SK-N-SH (cell line): ENCODE results near the gene PLA2G2F. TPM values are rescaled to one million over a fixed set of nuclear protein-coding genes. Genes with fewer than 3 reads are reported as not detected.

Source experiments
- CTCF ChIA-PET: fragments of 300-600, 350-600 bp; formaldehyde crosslinking; extraction: SDS; loops from one replicate; lab custom pipeline; 2021; lab: Yijun Ruan, JAX
- POLR2A ChIA-PET: fragments of 350-600 bp; sonication (Branson Sonifier 250); formaldehyde crosslinking; extraction: SDS; loops from one replicate; lab custom pipeline; 2020; ENCODE audit warnings: antibody characterized with exemption, inconsistent platforms; lab: Yijun Ruan, JAX
- DNase-seq: peaks from one replicate; pipeline ENCODE4 v3.0.0; 2012
- H2AFZ ChIP-seq: fragments of 200-600 bp; sonication (generic); 2 replicates; pipeline ENCODE4 v1.8.1; 2016; ENCODE audit warnings: antibody characterized with exemption, mild to moderate bottlenecking, low read depth
- H3F3A ChIP-seq: fragments of 200-600 bp; sonication (generic); replicated peaks from 2 replicates; pipeline ENCODE3; 2016; ENCODE audit warnings: antibody characterized with exemption, mild to moderate bottlenecking; ENCODE audit not compliant: insufficient read depth
- H3K27ac ChIP-seq, 2 experiments: fragments of 200-500 bp in 1 of 2; fragments of 200-600 bp in 1 of 2; sonication (Bioruptor generic) in 1 of 2; sonication (generic), shearing (Covaris generic) in 1 of 2; 2 replicates each; pipeline versions ENCODE4 v1.5.1 to v1.6.1; 2014 to 2016; ENCODE audit warnings: low read depth in 2 of 2, inconsistent platforms in 1 of 2, low read length in 1 of 2, mild to moderate bottlenecking in 1 of 2, mixed read lengths in 1 of 2
- H3K27me3 ChIP-seq: fragments of 200-600 bp; sonication (generic), shearing (Covaris generic); 2 replicates; pipeline ENCODE4 v1.6.1; 2016; ENCODE audit warnings: mixed run types; ENCODE audit not compliant: insufficient read depth
- H3K36me3 ChIP-seq, 2 experiments: fragments of 200-500 bp in 1 of 2; fragments of 200-600 bp in 1 of 2; sonication (Bioruptor generic) in 1 of 2; sonication (generic) in 1 of 2; replicated peaks in 1 of 2; 2 replicates each; pipeline versions ENCODE3 to v1.5.1; 2014 to 2016; ENCODE audit warnings: low read length in 1 of 2, mild to moderate bottlenecking in 1 of 2; ENCODE audit not compliant: insufficient read depth in 2 of 2, control insufficient read depth in 1 of 2
- H3K4me1 ChIP-seq, 2 experiments: fragments of 200-500 bp in 1 of 2; fragments of 200-600 bp in 1 of 2; sonication (Bioruptor generic) in 1 of 2; sonication (generic), shearing (Covaris generic) in 1 of 2; 2 replicates each; pipeline versions ENCODE4 v1.5.1 to v1.6.1; 2014 to 2016; ENCODE audit warnings: low read depth in 1 of 2, low read length in 1 of 2, mixed run types in 1 of 2; ENCODE audit not compliant: insufficient read depth in 2 of 2, control insufficient read depth in 1 of 2
- H3K4me2 ChIP-seq: fragments of 200-600 bp; sonication (generic), shearing (Covaris generic); 2 replicates; pipeline ENCODE4 v1.6.1; 2017; ENCODE audit warnings: mixed run types
- H3K4me3 ChIP-seq, 2 experiments: fragments of 200-500 bp in 1 of 2; fragments of 200-600 bp in 1 of 2; sonication (Bioruptor generic) in 1 of 2; sonication (generic), shearing (Covaris generic) in 1 of 2; 2 replicates each; pipeline versions ENCODE4 v1.5.1 to v1.8.1; 2014 to 2016; ENCODE audit warnings: low read depth in 2 of 2, inconsistent platforms in 1 of 2, low read length in 1 of 2, mild to moderate bottlenecking in 1 of 2, mixed read lengths in 1 of 2, moderate library complexity in 1 of 2
- H3K79me2 ChIP-seq: fragments of 200-600 bp; sonication (generic); 2 replicates; pipeline ENCODE4 v1.8.1; 2017; ENCODE audit warnings: mild to moderate bottlenecking; ENCODE audit not compliant: insufficient read depth
- H3K9ac ChIP-seq: fragments of 200-600 bp; sonication (generic); 2 replicates; pipeline ENCODE4 v1.6.1; 2017; ENCODE audit warnings: mixed run types
- H3K9me2 ChIP-seq: fragments of 200-600 bp; sonication (generic); 2 replicates; pipeline ENCODE4 v1.6.1; 2017; ENCODE audit warnings: mixed run types
- H3K9me3 ChIP-seq: fragments of 200-600 bp; sonication (generic); 2 replicates; pipeline ENCODE4 v1.6.1; 2017; ENCODE audit warnings: mixed run types, mild to moderate bottlenecking, moderate library complexity
- H4K20me1 ChIP-seq: fragments of 200-600 bp; sonication (generic); 2 replicates; pipeline ENCODE4 v1.6.1; 2017; ENCODE audit warnings: mild to moderate bottlenecking, mixed run types; ENCODE audit not compliant: insufficient read depth
- CHD2 ChIP-seq: fragments of 150-350 bp; IDR thresholded peaks from 2 replicates; pipeline ENCODE4 v1.6.1; 2018; ENCODE audit warnings: low read length; ENCODE audit not compliant: partially characterized antibody
- CTCF ChIP-seq: fragments of 200-600 bp; sonication (generic); IDR thresholded peaks from 2 replicates; pipeline ENCODE4 v1.6.1; 2017; ENCODE audit warnings: antibody characterized with exemption, mild to moderate bottlenecking, moderate library complexity
- EP300 ChIP-seq, 2 experiments: IDR thresholded peaks; 2 replicates each; pipeline versions ENCODE4 v1.4.0 to v1.6.1; 2012; ENCODE audit warnings: borderline replicate concordance in 1 of 2, low read depth in 1 of 2, low read length in 1 of 2
- FOXJ3 ChIP-seq: sonication (generic); formaldehyde crosslinking; IDR thresholded peaks from 2 replicates; pipeline ENCODE4 v1.5.1; 2020; ENCODE audit warnings: mild to moderate bottlenecking, missing genetic modification reagents
- FOXM1 ChIP-seq: IDR thresholded peaks from 2 replicates; pipeline ENCODE4 v1.4.0; 2012; ENCODE audit warnings: low read depth, mild to moderate bottlenecking
- GATA2 ChIP-seq: sonication (generic); formaldehyde crosslinking; IDR thresholded peaks from 2 replicates; pipeline ENCODE4 v1.5.0; 2020; ENCODE audit warnings: mild to moderate bottlenecking, missing genetic modification reagents
- IRF3 ChIP-seq: fragments of 150-350 bp; IDR thresholded peaks from 2 replicates; pipeline ENCODE4 v1.6.1; 2016; ENCODE audit warnings: mild to moderate bottlenecking, low read depth, low read length
- JUND ChIP-seq: IDR thresholded peaks from 2 replicates; pipeline ENCODE4 v1.4.0; 2012
- MAX ChIP-seq: IDR thresholded peaks from 2 replicates; pipeline ENCODE4 v1.4.0; 2012; ENCODE audit warnings: low read depth
- NFIC ChIP-seq: IDR thresholded peaks from 2 replicates; pipeline ENCODE4 v1.4.0; 2012; ENCODE audit warnings: borderline replicate concordance
- PBX3 ChIP-seq: IDR thresholded peaks from 2 replicates; pipeline ENCODE4; 2012
- RXRA ChIP-seq: IDR thresholded peaks from 2 replicates; pipeline ENCODE4 v1.4.0; 2012; ENCODE audit warnings: low read depth, mild to moderate bottlenecking, borderline replicate concordance
- SMC3 ChIP-seq: IDR thresholded peaks from 2 replicates; pipeline ENCODE4 v1.6.1; 2012; ENCODE audit warnings: low read depth, low read length, improper control_type of control experiment
- TEAD4 ChIP-seq: IDR thresholded peaks from 2 replicates; pipeline ENCODE4 v1.4.0; 2012; ENCODE audit warnings: mild to moderate bottlenecking, borderline replicate concordance; ENCODE audit not compliant: insufficient read depth
- YY1 ChIP-seq: IDR thresholded peaks from 2 replicates; pipeline ENCODE4 v1.4.0; 2012; ENCODE audit warnings: low read depth, mild to moderate bottlenecking
- WGBS: methylation state at CpG from one replicate; pipeline ENCODE4 v1.1.6; 2017; ENCODE audit warnings: low lambda C conversion rate; 5-methylcytosine and 5-hydroxymethylcytosine counted together
- polyA plus RNA-seq, 3 experiments: library from polyadenylated mRNA; depleted of rRNA; stranded (reverse); fragments of >200 nt; gene quantifications; 2 replicates each; pipeline ENCODE4 v1.2.3, GENCODE V29; 2012
- TF ChIP-seq, protein P1 (sequence below): IDR thresholded peaks from 2 replicates; pipeline ENCODE4 v1.6.1; 2012; ENCODE audit warnings: mild to moderate bottlenecking, low read depth, low read length, moderate library complexity
- TF ChIP-seq, protein P2 (sequence below): fragments of 150-350 bp; IDR thresholded peaks from 2 replicates; pipeline ENCODE4 v1.6.1; 2017; ENCODE audit warnings: antibody characterized with exemption, low read length, low read depth, borderline replicate concordance

PLA2G2F gene
- polyA plus RNA-seq, 1 of the 3 experiments (the other 2 are of a cell fraction), result not detected

DNA sequence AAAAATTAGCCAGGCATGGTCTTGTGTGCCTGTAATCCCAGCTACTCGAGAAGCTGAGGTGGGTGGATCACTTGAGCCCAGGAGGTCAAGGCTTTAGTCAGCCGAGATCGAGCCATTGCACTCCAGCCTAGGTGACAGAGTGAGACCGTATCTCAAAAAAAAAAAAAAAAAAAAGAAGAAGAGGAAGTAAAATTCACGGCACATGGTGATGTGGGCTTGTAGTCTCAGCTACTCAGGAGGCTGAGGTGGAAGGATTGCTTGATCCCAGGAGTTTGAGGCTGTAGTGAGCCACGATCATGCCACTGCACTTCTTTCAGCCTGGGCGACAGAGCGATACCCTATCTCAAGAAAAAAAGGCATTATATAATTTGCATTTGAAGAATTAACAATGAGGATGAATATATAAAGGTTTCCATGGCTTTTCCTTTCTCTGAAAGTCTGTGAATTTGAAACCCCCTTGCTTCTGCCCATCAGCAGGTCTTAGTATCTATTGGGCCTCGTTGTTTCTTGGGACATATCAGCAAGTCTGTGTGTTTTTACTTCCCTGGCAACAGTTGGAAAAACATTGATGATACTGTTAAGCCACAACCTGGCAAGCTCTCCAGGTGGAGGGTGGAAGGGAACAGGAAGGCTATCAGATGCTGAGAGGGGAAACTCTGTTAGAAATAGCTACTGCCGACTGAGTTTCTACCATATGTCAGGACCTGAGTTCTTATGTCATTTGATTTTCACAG, 15.2 kb upstream of the PLA2G2F start:
- H3K4me2 ChIP-seq, result peak overlapping the region; percentile 70; the same call in 1 of the 2 replicates
- no peak for TF ChIP-seq IRF3
- TF ChIP-seq SMC3, result no peak
- TF ChIP-seq NFIC, result no peak
- TF ChIP-seq PBX3, result no peak
- no peak for TF ChIP-seq MAX
- no peak for TF ChIP-seq YY1
- TF ChIP-seq JUND, result no peak
- no peak for TF ChIP-seq TEAD4
- TF ChIP-seq CHD2, result no peak
- no peak for TF ChIP-seq EP300 (IDR thresholded peaks at IDR 0.05; ENCODE audit: borderline replicate concordance in 1 of 2, low read depth in 1 of 2, low read length in 1 of 2)
- no peak for TF ChIP-seq CTCF
- TF ChIP-seq FOXJ3 (CRISPR knock-in tag), result no peak
- TF ChIP-seq FOXM1, result no peak
- no peak for TF ChIP-seq RXRA
- no peak for TF ChIP-seq GATA2 (CRISPR knock-in tag)
- TF ChIP-seq, protein P1, sequence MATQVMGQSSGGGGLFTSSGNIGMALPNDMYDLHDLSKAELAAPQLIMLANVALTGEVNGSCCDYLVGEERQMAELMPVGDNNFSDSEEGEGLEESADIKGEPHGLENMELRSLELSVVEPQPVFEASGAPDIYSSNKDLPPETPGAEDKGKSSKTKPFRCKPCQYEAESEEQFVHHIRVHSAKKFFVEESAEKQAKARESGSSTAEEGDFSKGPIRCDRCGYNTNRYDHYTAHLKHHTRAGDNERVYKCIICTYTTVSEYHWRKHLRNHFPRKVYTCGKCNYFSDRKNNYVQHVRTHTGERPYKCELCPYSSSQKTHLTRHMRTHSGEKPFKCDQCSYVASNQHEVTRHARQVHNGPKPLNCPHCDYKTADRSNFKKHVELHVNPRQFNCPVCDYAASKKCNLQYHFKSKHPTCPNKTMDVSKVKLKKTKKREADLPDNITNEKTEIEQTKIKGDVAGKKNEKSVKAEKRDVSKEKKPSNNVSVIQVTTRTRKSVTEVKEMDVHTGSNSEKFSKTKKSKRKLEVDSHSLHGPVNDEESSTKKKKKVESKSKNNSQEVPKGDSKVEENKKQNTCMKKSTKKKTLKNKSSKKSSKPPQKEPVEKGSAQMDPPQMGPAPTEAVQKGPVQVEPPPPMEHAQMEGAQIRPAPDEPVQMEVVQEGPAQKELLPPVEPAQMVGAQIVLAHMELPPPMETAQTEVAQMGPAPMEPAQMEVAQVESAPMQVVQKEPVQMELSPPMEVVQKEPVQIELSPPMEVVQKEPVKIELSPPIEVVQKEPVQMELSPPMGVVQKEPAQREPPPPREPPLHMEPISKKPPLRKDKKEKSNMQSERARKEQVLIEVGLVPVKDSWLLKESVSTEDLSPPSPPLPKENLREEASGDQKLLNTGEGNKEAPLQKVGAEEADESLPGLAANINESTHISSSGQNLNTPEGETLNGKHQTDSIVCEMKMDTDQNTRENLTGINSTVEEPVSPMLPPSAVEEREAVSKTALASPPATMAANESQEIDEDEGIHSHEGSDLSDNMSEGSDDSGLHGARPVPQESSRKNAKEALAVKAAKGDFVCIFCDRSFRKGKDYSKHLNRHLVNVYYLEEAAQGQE, result no peak
- TF ChIP-seq, protein P2, sequence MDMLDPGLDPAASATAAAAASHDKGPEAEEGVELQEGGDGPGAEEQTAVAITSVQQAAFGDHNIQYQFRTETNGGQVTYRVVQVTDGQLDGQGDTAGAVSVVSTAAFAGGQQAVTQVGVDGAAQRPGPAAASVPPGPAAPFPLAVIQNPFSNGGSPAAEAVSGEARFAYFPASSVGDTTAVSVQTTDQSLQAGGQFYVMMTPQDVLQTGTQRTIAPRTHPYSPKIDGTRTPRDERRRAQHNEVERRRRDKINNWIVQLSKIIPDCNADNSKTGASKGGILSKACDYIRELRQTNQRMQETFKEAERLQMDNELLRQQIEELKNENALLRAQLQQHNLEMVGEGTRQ, result no peak
- TF ChIP-seq, all 33 proteins: peak for 0
- Histone ChIP-seq H3K79me2 (no peaks in the 10 kb centered on the region), H4K20me1 (no peaks in the 10 kb centered on the region), H3K9ac (no peak overlapping the region), H3F3A (no peaks in the 10 kb centered on the region), H3K9me3 (no peaks in the 10 kb centered on the region), H3K27ac (no peak overlapping the region), H3K4me3 (no peak overlapping the region), H3K36me3 (no peaks in the 10 kb centered on the region), H2AFZ (no peak overlapping the region), H3K9me2 (no peaks in the 10 kb centered on the region), H3K27me3 (peaks cover 5% of the 10 kb centered on the region; the same call in 1 of the 2 replicates), H3K4me1 (peaks cover 0 to 10% of the 10 kb centered on the region in 2 experiments; a peak in 1 of 4 replicates)
- 57% methylated on average over 10 of the region's 10 CpGs for WGBS
- no peak for DNase-seq
- ChIA-PET POLR2A (no interaction called here), CTCF (interaction anchor here (0.8 to 1.8 kb wide), 3 partner anchors 29 to 206 kb away, joined by 3 to 5 read pairs (median 3); no protein-coding TSS in a partner anchor)
